HG03159 (cell line): ENCODE measurements around the gene OPALIN.

Experiments used
- ATAC-seq: cut with Tn5 transposase; IDR thresholded peaks from one replicate; pipeline ENCODE4 v1.9.1; 2021; ENCODE audit warnings: mild to moderate bottlenecking, moderate library complexity; ENCODE audit not compliant: unreplicated experiment

The OPALIN gene, protein sequence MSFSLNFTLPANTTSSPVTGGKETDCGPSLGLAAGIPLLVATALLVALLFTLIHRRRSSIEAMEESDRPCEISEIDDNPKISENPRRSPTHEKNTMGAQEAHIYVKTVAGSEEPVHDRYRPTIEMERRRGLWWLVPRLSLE

GRCh38 chr10:96358851-96359540 lies at the start of gene OPALIN:
TSS of gene OPALIN (minus strand) at chr10:96359002. CDS start at chr10:96358896, 106 bp downstream.
- no peak for ATAC-seq

GRCh38 chr10:96408201-96408600 lies 49.4 kb upstream of the OPALIN start:
- no peak for ATAC-seq

- ATAC-seq, result no peak
Observed at GRCh38 chr10:96407560-96408069, 48.8 kb upstream of the OPALIN start.

- ATAC-seq, result no peak
Observed at GRCh38 chr10:96406091-96406490, 47.3 kb upstream of the OPALIN start.

DNA sequence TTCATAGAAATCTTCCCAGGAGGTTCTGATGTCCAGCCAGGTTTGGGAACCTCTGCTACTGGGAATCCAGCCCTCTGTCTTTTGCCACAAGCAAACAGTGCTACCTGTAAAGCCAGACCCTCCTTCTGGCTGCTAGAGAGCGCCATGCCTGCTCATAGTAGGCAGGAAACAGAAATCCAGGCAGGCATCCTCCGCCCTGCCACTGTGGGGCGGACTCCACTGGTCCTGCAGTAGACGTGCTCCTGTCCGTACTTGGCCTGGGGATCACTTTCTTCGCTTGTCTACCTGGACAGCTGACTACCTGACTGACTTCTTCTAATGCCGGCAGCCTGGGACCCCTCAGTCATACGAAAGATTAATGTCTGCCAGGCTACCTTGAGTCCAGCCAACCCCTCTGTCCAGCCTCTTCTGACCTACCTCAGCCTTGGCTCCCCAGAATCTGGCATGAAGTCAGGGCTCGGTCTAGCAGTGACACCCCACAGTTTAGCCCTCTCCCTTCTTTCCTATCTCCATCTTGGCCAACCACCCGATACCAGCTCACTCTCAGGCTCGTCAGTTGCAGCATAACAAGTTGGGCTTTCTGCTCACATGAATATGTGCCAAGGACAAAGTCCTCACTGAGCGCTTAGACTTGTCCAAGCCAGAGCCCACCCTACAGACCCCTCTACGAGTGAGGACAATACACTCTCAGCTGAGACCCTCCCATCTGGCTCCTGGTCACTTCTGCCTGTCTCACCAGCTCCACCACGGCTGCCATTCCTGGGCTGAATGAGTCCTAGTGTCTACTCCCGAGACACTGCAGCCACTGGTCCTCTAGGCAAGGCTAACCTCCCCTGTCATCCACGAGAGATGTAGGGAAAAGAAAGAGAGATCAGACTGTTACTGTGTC lies 43.9 kb upstream of the OPALIN start:
- ATAC-seq, result no peak

DNA sequence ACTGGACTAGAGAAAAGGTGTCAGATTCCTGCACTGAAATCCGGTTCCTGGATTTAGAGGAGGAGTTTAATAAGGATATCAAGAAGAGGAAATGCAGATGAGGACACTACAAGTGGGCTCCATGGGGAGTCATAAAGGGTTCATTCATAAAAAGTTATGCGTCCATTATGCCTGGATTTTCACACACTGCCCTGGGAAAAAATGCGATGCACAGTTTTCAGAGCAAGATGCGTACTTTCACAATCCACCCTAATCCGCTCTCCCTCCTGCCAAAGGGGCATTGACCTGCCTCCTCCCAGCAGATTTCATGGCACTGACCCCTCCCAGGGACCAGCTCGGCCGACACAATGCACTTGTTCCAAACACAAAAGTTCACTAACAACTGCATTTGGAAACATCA lies 42.2 kb upstream of the OPALIN start:
- ATAC-seq, result no peak

DNA sequence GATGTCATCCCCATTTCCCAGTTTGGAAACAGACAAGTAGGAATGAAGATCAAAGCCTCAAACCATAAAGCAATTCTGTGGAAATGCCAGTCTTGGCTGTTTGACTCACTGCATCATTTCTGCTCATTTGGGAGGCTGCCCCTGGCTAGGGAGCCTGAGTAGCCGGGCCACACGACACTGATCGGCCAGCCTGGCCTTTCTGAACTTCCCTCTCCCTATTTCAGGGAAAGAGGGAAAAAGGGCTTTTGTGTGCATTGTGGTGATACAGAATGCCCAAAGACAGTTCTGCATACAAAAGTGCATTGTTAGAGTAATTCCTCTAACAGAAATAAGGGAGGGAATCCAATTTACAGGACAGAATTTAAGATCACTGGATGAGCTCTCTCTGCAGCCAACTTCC lies 41.7 kb upstream of the OPALIN start:
- no peak for ATAC-seq

DNA sequence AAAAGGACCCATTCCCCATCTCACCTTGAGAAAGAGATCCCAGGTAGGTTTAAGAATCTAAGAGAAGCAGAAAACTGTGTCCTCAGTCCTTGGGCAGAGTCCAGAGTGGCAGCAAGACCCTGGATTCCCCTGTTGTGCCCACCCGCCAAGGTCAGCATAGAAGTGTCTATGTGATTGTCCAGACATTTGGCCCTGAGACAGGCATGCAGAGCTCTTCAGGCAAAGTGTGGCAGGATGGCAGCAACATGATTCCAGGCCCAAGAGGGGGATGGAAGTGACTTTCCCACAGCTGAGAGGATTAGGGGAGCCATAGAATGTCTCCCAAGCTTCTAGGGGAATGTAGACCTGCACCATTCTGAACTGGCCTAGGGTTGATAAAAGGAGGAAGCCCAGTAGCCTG lies 39.1 kb upstream of the OPALIN start:
- no peak for ATAC-seq

GRCh38 chr10:96395931-96396877 lies 37.4 kb upstream of the OPALIN start:
- no peak for ATAC-seq

DNA sequence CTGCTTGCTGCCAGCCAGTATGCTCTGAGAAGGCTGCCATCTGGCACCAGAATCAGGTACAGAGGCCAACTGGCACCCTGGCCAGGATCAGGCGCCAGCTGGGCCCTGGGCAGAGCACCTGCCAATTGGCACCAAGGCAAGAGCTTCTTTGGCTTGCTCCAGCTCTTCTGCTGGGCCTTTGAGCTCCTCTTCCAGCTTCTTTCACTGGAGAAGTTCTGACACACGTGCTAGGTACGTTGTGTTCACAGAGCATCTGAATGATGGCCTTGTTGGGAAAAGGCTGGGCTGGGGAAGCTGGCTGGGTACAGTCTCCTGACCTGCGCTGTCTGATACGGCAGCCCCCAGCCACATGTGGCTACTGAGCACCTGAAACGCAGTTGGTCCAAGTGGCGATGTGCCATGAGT lies 31.7 kb upstream of the OPALIN start:
- no peak for ATAC-seq

DNA sequence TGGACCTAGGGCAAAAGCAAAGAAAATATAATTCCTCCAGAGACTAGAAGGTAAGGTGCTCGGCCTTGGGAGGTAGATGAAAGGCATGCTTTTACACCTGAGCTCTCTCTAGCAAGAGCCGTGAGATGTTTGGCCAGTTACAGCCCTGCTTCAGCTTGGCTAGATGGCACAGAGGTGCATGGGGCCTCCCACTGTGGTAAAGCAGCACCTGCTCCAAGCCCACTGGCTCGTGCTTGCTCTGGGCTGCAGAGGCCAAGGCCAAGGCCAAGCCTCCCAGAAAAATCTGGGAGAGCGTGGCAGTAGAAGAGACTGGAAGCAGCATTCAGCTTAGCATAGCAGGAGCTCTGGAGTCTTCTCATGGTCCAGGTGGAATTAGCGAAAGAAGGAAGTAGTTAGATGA lies 31.0 kb upstream of the OPALIN start:
- ATAC-seq, result no peak

GRCh38 chr10:96387601-96388000 lies 28.8 kb upstream of the OPALIN start:
- ATAC-seq, result no peak

- no peak for ATAC-seq
Observed at GRCh38 chr10:96387161-96387560, 28.4 kb upstream of the OPALIN start.

- no peak for ATAC-seq
Observed at GRCh38 chr10:96384506-96384905, 25.7 kb upstream of the OPALIN start.

DNA sequence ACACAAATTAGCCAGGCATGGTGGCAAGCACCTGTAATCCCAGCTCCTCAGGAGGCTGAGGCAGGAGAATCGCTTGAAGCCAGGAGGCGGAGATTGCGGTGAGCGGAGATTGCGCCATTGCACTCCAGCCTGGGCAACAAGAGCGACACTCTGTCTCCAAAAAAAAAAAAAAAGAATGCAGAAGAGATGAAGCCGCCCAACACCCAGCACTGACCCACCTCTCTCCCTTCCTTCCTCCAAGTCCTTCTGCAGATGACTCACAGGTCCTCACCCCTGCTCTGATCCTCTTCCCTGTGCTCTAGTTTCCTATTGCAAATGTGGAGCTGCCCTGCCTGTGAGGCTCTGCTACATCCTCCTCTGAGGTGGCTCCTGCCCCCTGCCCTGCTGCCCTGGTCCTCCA lies 22.0 kb upstream of the OPALIN start:
- no peak for ATAC-seq

DNA sequence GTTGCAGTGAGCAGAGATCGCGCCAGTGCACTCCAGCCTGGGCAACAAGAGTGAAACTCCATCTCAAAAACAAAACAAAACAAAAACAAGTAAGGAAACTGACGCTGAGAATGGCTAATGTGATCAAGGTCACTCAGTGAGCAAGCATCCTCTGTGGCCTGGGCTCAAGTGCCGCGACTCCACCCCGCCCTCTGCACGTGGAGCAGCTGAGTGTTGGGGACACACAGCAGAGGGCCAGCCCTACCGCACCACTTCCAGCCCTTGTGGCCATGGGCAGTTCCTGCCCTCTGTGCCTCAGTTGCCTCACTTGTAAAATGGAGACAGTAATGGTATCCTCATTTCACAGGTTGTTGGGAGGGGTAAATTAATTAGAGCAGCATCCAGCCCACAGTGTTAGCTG lies 21.0 kb upstream of the OPALIN start:
- no peak for ATAC-seq

DNA sequence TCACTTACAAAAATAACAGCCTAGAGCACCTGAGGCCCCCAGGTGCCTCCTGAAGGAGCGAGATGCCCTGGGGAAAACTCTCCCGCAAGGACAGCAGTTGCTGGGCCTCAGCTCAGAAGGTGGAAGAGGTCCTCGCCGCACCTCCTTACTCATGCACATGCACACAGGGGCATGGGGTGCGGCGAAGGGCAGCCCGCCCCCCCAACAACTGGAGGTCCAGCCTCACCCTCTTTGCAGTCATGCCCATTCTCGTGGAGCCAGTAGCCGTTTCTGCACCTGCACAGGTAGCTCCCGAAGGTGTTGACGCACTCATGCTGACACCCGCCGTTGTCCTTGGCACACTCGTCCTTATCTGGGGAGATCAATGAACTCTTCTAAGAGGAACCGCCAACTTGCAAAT lies 19.9 kb upstream of the OPALIN start:
- no peak for ATAC-seq

GRCh38 chr10:96377816-96378294 lies 19.1 kb upstream of the OPALIN start:
- no peak for ATAC-seq

- no peak for ATAC-seq
Observed at GRCh38 chr10:96376483-96376882, 17.7 kb upstream of the OPALIN start.
